H9 (cell line): ENCODE data around the gene UMOD. TPM values are rescaled to one million over a fixed set of nuclear protein-coding genes. Genes with fewer than 3 reads are reported as not detected.

ENCODE experiments used
- DNase-seq: peaks from one replicate; pipeline ENCODE4 v3.0.0-alpha.2; 2017
- H2AFZ ChIP-seq: one replicate; pipeline ENCODE4 v1.6.1; 2013; ENCODE audit warnings: mild to moderate bottlenecking, low read length, control low read depth, moderate library complexity
- H2AK5ac ChIP-seq: 2 replicates; pipeline ENCODE4 v1.6.1; 2013; ENCODE audit warnings: low read length, control low read depth, mixed read lengths; ENCODE audit not compliant: insufficient read length
- H2BK120ac ChIP-seq: one replicate; pipeline ENCODE4 v1.6.1; 2013; ENCODE audit warnings: low read depth, mild to moderate bottlenecking, low read length, control low read depth, inconsistent platforms; ENCODE audit not compliant: poor library complexity, severe bottlenecking
- H2BK12ac ChIP-seq: 2 replicates; pipeline ENCODE4 v1.6.1; 2013; ENCODE audit warnings: low read length, control low read depth, mixed read lengths, low read depth; ENCODE audit not compliant: insufficient read length
- H2BK15ac ChIP-seq: 2 replicates; pipeline ENCODE4 v1.6.1; 2013; ENCODE audit warnings: low read depth, low read length, control low read depth
- H2BK20ac ChIP-seq: one replicate; pipeline ENCODE4 v1.6.1; 2013; ENCODE audit warnings: low read depth, mild to moderate bottlenecking, low read length, control low read depth, inconsistent platforms; ENCODE audit not compliant: poor library complexity, severe bottlenecking
- H2BK5ac ChIP-seq: 2 replicates; pipeline ENCODE4 v1.6.1; 2013; ENCODE audit warnings: low read length, control low read depth, mixed read lengths; ENCODE audit not compliant: insufficient read length
- H3K14ac ChIP-seq: 2 replicates; pipeline ENCODE4 v1.6.1; 2013; ENCODE audit warnings: low read length, control low read depth; ENCODE audit not compliant: insufficient read depth
- H3K18ac ChIP-seq: 2 replicates; pipeline ENCODE4 v1.6.1; 2013; ENCODE audit warnings: low read depth, mild to moderate bottlenecking, mixed read lengths, low read length, control low read depth; ENCODE audit not compliant: insufficient read length
- H3K23ac ChIP-seq: 2 replicates; pipeline ENCODE4 v1.6.1; 2013; ENCODE audit warnings: low read length, control low read depth, mixed read lengths, low read depth; ENCODE audit not compliant: insufficient read length
- H3K23me2 ChIP-seq: 2 replicates; pipeline ENCODE4 v1.6.1; 2013; ENCODE audit warnings: low read depth, mild to moderate bottlenecking, mixed read lengths, low read length, control low read depth; ENCODE audit not compliant: insufficient read length, poor library complexity, severe bottlenecking
- H3K27ac ChIP-seq: 2 replicates; pipeline ENCODE4 v1.5.1; 2013; ENCODE audit warnings: low read length, control low read depth, mixed read lengths, low read depth; ENCODE audit not compliant: insufficient read length
- H3K27me3 ChIP-seq: 2 replicates; pipeline ENCODE4 v1.6.1; 2013; ENCODE audit warnings: low read length, control low read depth, inconsistent platforms; ENCODE audit not compliant: insufficient read depth
- H3K4ac ChIP-seq: 2 replicates; pipeline ENCODE4 v1.6.1; 2013; ENCODE audit warnings: low read depth, mild to moderate bottlenecking, control low read depth, inconsistent platforms, low read length, moderate library complexity
- H3K4me1 ChIP-seq: 2 replicates; pipeline ENCODE4 v1.6.1; 2013; ENCODE audit warnings: low read length, control low read depth, inconsistent platforms; ENCODE audit not compliant: insufficient read depth
- H3K4me2 ChIP-seq: 2 replicates; pipeline ENCODE4 v1.6.1; 2013; ENCODE audit warnings: low read length, control low read depth, mixed read lengths; ENCODE audit not compliant: insufficient read length, insufficient read depth
- H3K56ac ChIP-seq: 2 replicates; pipeline ENCODE4 v1.6.1; 2013; ENCODE audit warnings: low read depth, mild to moderate bottlenecking, mixed read lengths, low read length, control low read depth; ENCODE audit not compliant: insufficient read length
- H3K79me1 ChIP-seq: 2 replicates; pipeline ENCODE4 v1.6.1; 2013; ENCODE audit warnings: low read depth, mild to moderate bottlenecking, moderate library complexity, low read length, control low read depth, inconsistent platforms; ENCODE audit not compliant: insufficient read depth, poor library complexity, severe bottlenecking
- H3K79me2 ChIP-seq: 2 replicates; pipeline ENCODE4 v1.6.1; 2013; ENCODE audit warnings: low read length, control low read depth, inconsistent platforms; ENCODE audit not compliant: insufficient read depth
- H3K9ac ChIP-seq: 2 replicates; pipeline ENCODE4 v1.6.1; 2013; ENCODE audit warnings: low read length, control low read depth, mixed read lengths; ENCODE audit not compliant: insufficient read length; ENCODE audit errors: extremely low read depth
- H3K9me3 ChIP-seq: one replicate; pipeline ENCODE4 v1.6.1; 2013; ENCODE audit warnings: low read depth, low read length, inconsistent platforms; ENCODE audit not compliant: control insufficient read depth
- H3T11ph ChIP-seq: one replicate; pipeline ENCODE4 v1.6.1; 2013; ENCODE audit warnings: mild to moderate bottlenecking, low read length, control low read depth, inconsistent platforms
- H4K20me1 ChIP-seq: one replicate; pipeline ENCODE4 v1.6.1; 2013; ENCODE audit not compliant: control insufficient read depth, insufficient read length, insufficient read depth
- H4K5ac ChIP-seq: 2 replicates; pipeline ENCODE4 v1.6.1; 2013; ENCODE audit warnings: low read depth, mild to moderate bottlenecking, mixed read lengths, low read length, control low read depth; ENCODE audit not compliant: insufficient read length
- H4K8ac ChIP-seq: replicated peaks from 2 replicates; pipeline ENCODE4 v1.6.1; 2013; ENCODE audit warnings: low read length, control low read depth, mixed read lengths, low read depth; ENCODE audit not compliant: insufficient read length
- H4K91ac ChIP-seq: 2 replicates; pipeline ENCODE4 v1.6.1; 2013; ENCODE audit warnings: low read depth, mild to moderate bottlenecking, moderate library complexity, mixed read lengths, low read length, control low read depth; ENCODE audit not compliant: insufficient read length
- H3K27ac Mint-ChIP-seq, 3 experiments: 2 replicates in 2 of 3; 3 replicates in 1 of 3; pipeline ENCODE4 v1.8.0; 2020 to 2021; ENCODE audit warnings: mixed read lengths in 3 of 3, mild to moderate bottlenecking in 1 of 3, moderate library complexity in 1 of 3
- H3K27me3 Mint-ChIP-seq: 2 replicates; pipeline ENCODE4 v1.8.0; 2021; ENCODE audit warnings: low read depth, mild to moderate bottlenecking, moderate library complexity, mixed read lengths
- H3K36me3 Mint-ChIP-seq, 3 experiments: 2 replicates in 2 of 3; 3 replicates in 1 of 3; pipeline ENCODE4 v1.8.0; 2020 to 2021; ENCODE audit warnings: low read depth in 3 of 3, mixed read lengths in 3 of 3; ENCODE audit not compliant: insufficient read depth in 1 of 3
- H3K4me1 Mint-ChIP-seq, 2 experiments: 2 replicates each; pipeline ENCODE4 v1.8.0; 2020; ENCODE audit warnings: mixed read lengths in 2 of 2
- H3K4me3 Mint-ChIP-seq, 2 experiments: 2 replicates in 1 of 2; 3 replicates in 1 of 2; pipeline ENCODE4 v1.8.0; 2020 to 2021; ENCODE audit warnings: mild to moderate bottlenecking in 2 of 2, mixed read lengths in 2 of 2, moderate library complexity in 1 of 2
- H3K9me3 Mint-ChIP-seq, 2 experiments: 2 replicates in 1 of 2; 3 replicates in 1 of 2; pipeline ENCODE4 v1.8.0; 2020; ENCODE audit warnings: mild to moderate bottlenecking in 2 of 2, mixed read lengths in 2 of 2, moderate library complexity in 1 of 2
- CTCF ChIP-seq: fragments of 200-600 bp; sonication (generic); conservative IDR thresholded peaks from 3 replicates; pipeline ENCODE4 v1.8.0; 2021; ENCODE audit warnings: antibody characterized with exemption, mild to moderate bottlenecking
- WGBS: extraction: QIAGEN DNeasy Blood & Tissue Kit; methylation state at CpG from one replicate; pipeline ENCODE4 v1.1.7; 2013; ENCODE audit warnings: missing lambda C conversion rate, low lambda C conversion rate, mixed read lengths; ENCODE audit not compliant: insufficient read length; ENCODE audit errors: extremely low coverage; 5-methylcytosine and 5-hydroxymethylcytosine counted together
- total RNA-seq: library from RNA; stranded (reverse); gene quantifications from 2 replicates; pipeline ENCODE4 v1.2.1, GENCODE V29; 2021

Gene UMOD
- total RNA-seq, 1 experiment from 2014 or later, result not detected

- no peaks in the 10 kb centered on the region for H3K79me1 ChIP-seq
- H4K20me1 ChIP-seq, result no peaks in the 10 kb centered on the region
- no peak overlapping the region for H3K4ac ChIP-seq
- no peak overlapping the region for H2BK5ac ChIP-seq
- H2BK15ac ChIP-seq, result no peak overlapping the region
- no peak overlapping the region for H3T11ph ChIP-seq
- H2BK20ac ChIP-seq, result no peak overlapping the region
- TF ChIP-seq CTCF, result no peak
- Mint-ChIP-seq H3K4me1 (no peaks in the 10 kb centered on the region), H3K27me3 (no peaks in the 10 kb centered on the region; the same call in 1 of the 2 replicates), H3K27ac (no peak overlapping the region; a peak in 1 of 7 replicates), H3K36me3 (no peaks in the 10 kb centered on the region), H3K4me3 (no peak overlapping the region), H3K9me3 (peaks cover 0 to 4% of the 10 kb centered on the region in 2 experiments; a peak in 1 of 5 replicates)
- no peak overlapping the region for H4K91ac ChIP-seq
- H3K23ac ChIP-seq, result no peak overlapping the region
- no peak overlapping the region for H4K5ac ChIP-seq
- H2BK12ac ChIP-seq, result no peak overlapping the region
- H3K18ac ChIP-seq, result no peak overlapping the region
- no peaks in the 10 kb centered on the region for H3K4me1 ChIP-seq
- H2AFZ ChIP-seq, result no peak overlapping the region
- no peak overlapping the region for H4K8ac ChIP-seq
- DNase-seq, result no peak
- no peak overlapping the region for H3K14ac ChIP-seq
- H3K23me2 ChIP-seq, result no peaks in the 10 kb centered on the region
- H2AK5ac ChIP-seq, result no peak overlapping the region
- no peaks in the 10 kb centered on the region for H3K27me3 ChIP-seq
- H3K4me2 ChIP-seq, result no peak overlapping the region
- no peaks in the 10 kb centered on the region for H3K79me2 ChIP-seq
- WGBS, result no CpG with 5 or more reads among the region's 4 CpGs
- H3K9me3 ChIP-seq, result no peaks in the 10 kb centered on the region
- H3K56ac ChIP-seq, result no peak overlapping the region
- H3K27ac ChIP-seq, result no peak overlapping the region
- H3K9ac ChIP-seq, result no peak overlapping the region
- H2BK120ac ChIP-seq, result no peak overlapping the region
These were observed 44.2 kb downstream of the UMOD start for GRCh38 chr16:20308266-20308665.
